Peyer's patch (tissue), 4 donors: Measurements from ENCODE around the gene TSTD2.

Experiments used
- CTCF ChIP-seq, 6 experiments: fragments of 450-650 bp in 4 of 6; fragments of 200-600 bp in 2 of 6; sonication (generic) in 1 of 6; IDR thresholded peaks; one replicate each; pipeline ENCODE4 v1.5.1; 2017 to 2019; ENCODE audit warnings: antibody characterized with exemption in 6 of 6, mild to moderate bottlenecking in 3 of 6, moderate library complexity in 1 of 6
- POLR2A ChIP-seq, 2 donors: fragments of 450-650 bp; IDR thresholded peaks; one replicate each; pipeline ENCODE4 v1.5.1; 2017; ENCODE audit warnings: antibody characterized with exemption in 2 of 2, mild to moderate bottlenecking in 2 of 2, moderate library complexity in 2 of 2

GRCh38 chr9:97599314-97599846 is 33.8 kb downstream of the TSTD2 start:
- no peak for TF ChIP-seq CTCF (IDR thresholded peaks at IDR 0.05)
- TF ChIP-seq POLR2A (IDR thresholded peaks at IDR 0.05), result no peak
